Nucleus accumbens (tissue), 56 donors: ENCODE data around the gene GPR78.

Source experiments
- DNase-seq, 56 donors: peaks; one replicate each; lab custom pipeline; 2025; lab: John Stamatoyannopoulos, UW

Gene GPR78

GRCh38 chr4:8598391-8599090, 18.3 kb downstream of the GPR78 start:
- no peak for DNase-seq

- DNase-seq, result no peak
These were observed 18.9 kb downstream of the GPR78 start for GRCh38 chr4:8599091-8599460.

GRCh38 chr4:8599657-8600056, 19.5 kb downstream of the GPR78 start:
- no peak for DNase-seq

GRCh38 chr4:8600266-8600665, 20.1 kb downstream of the GPR78 start:
- DNase-seq, result no peak

GRCh38 chr4:8600686-8601085, 20.5 kb downstream of the GPR78 start:
- no peak for DNase-seq

GRCh38 chr4:8601086-8601485, 20.9 kb downstream of the GPR78 start:
- DNase-seq, result no peak

- no peak for DNase-seq
These were observed 21.4 kb downstream of the GPR78 start for GRCh38 chr4:8601556-8601955.

GRCh38 chr4:8602686-8603430, 22.7 kb downstream of the GPR78 start:
- no peak for DNase-seq

- DNase-seq, result no peak
These were observed 23.7 kb downstream of the GPR78 start for GRCh38 chr4:8603931-8604330.

GRCh38 chr4:8605289-8605688, 25.1 kb downstream of the GPR78 start:
- no peak for DNase-seq

- DNase-seq, result no peak
These were observed 26.3 kb downstream of the GPR78 start for GRCh38 chr4:8606476-8606875.

GRCh38 chr4:8606966-8607365, 26.8 kb downstream of the GPR78 start:
- no peak for DNase-seq

- DNase-seq, result peak in 11 of 56 donors; percentile 2 to 50 (median 16)
These were observed 27.6 kb downstream of the GPR78 start for GRCh38 chr4:8607603-8608481.

- DNase-seq, result no peak
These were observed 28.7 kb downstream of the GPR78 start for GRCh38 chr4:8608714-8609391.

GRCh38 chr4:8609406-8609805, 29.2 kb downstream of the GPR78 start:
- DNase-seq, result no peak

- DNase-seq, result no peak
These were observed 29.7 kb downstream of the GPR78 start for GRCh38 chr4:8609824-8610350.

- no peak for DNase-seq
These were observed 30.8 kb downstream of the GPR78 start for GRCh38 chr4:8610858-8611616.

- no peak for DNase-seq
These were observed 32.5 kb downstream of the GPR78 start for GRCh38 chr4:8612646-8613045.
